Panc1 (cell line): Measurements from ENCODE around the gene LGALSL. TPM values are rescaled to one million over a fixed set of nuclear protein-coding genes. Genes with fewer than 3 reads are reported as not detected.

ENCODE experiments used
- ATAC-seq: fragments of 200-7000 bp; cut with Tn5 transposase; 2 replicates; pipeline ENCODE4 v1.9.1; 2020; ENCODE audit warnings: mild to moderate bottlenecking, moderate library complexity
- BruUV-seq: library from RNA; stranded (reverse); fragments of 400-500 nt; replicated peaks from 2 replicates; lab custom pipeline; 2021; lab: Mats Ljungman, UMichigan
- CTCF ChIA-PET: fragments of 300-600 bp; sonication (Branson Sonifier 250); formaldehyde crosslinking; loops from one replicate; lab custom pipeline; 2022; ENCODE audit warnings: antibody characterized with exemption; lab: Charles Lee
- POLR2A ChIA-PET: fragments of 300-600 bp; sonication (Branson Sonifier 250); formaldehyde crosslinking; loops from one replicate; lab custom pipeline; 2022; ENCODE audit warnings: antibody characterized with exemption; lab: Charles Lee
- DNase-seq: peaks from one replicate; pipeline ENCODE4 v3.0.0-alpha.2; 2010; ENCODE audit warnings: low read depth, low spot score
- H3K27ac ChIP-seq: 2 replicates; pipeline ENCODE4 v1.5.1; 2011; ENCODE audit warnings: mild to moderate bottlenecking, low read length, inconsistent platforms
- H3K27me3 ChIP-seq: fragments of 200-500 bp; sonication (Bioruptor generic); 2 replicates; pipeline ENCODE4 v1.6.0; 2014; ENCODE audit warnings: low read length, inconsistent platforms; ENCODE audit not compliant: control insufficient read depth, insufficient read depth
- H3K36me3 ChIP-seq: fragments of 200-500 bp; sonication (Bioruptor generic); 2 replicates; pipeline ENCODE4 v1.5.1; 2014; ENCODE audit warnings: inconsistent platforms, mild to moderate bottlenecking, low read length, moderate library complexity; ENCODE audit not compliant: control insufficient read depth, insufficient read depth
- H3K4me1 ChIP-seq: 2 replicates; pipeline ENCODE4 v1.5.1; 2011; ENCODE audit warnings: inconsistent platforms, mild to moderate bottlenecking, low read length, moderate library complexity; ENCODE audit not compliant: control insufficient read depth, insufficient read depth
- H3K4me3 ChIP-seq, 2 experiments: 2 replicates each; pipeline ENCODE4 v1.5.1; 2011 to 2012; ENCODE audit warnings: low read depth in 2 of 2, low read length in 2 of 2, mild to moderate bottlenecking in 2 of 2, inconsistent platforms in 1 of 2, moderate library complexity in 1 of 2
- H3K9me3 ChIP-seq: fragments of 200-500 bp; sonication (Bioruptor generic); 2 replicates; pipeline ENCODE4 v1.5.1; 2014; ENCODE audit warnings: low read depth, mild to moderate bottlenecking, inconsistent platforms, low read length, moderate library complexity; ENCODE audit not compliant: control insufficient read depth, insufficient read depth
- POLR2AphosphoS5 ChIP-seq: IDR thresholded peaks from 2 replicates; pipeline ENCODE4 v1.6.1; 2012; ENCODE audit warnings: mild to moderate bottlenecking, low read depth, low read length, moderate library complexity
- SIN3A ChIP-seq: IDR thresholded peaks from 2 replicates; pipeline ENCODE4 v1.6.1; 2012; ENCODE audit warnings: low read depth, mild to moderate bottlenecking, low read length, moderate library complexity, borderline replicate concordance; ENCODE audit not compliant: insufficient read depth
- TCF7L2 ChIP-seq: IDR thresholded peaks from 2 replicates; pipeline ENCODE4 v1.6.1; 2011; ENCODE audit warnings: mild to moderate bottlenecking, low read depth, low read length, inconsistent platforms
- in situ Hi-C: cut with HindIII; loops from 2 replicates; pipeline ENCODE4 v1.10.0; 2016; ENCODE audit warnings: low sequenced_read_pairs, low pct_unique_long_range_greater_than_20kb
- intact Hi-C: fragments of 100-400 bp; cut with micrococcal nuclease; formaldehyde crosslinking; loops from one replicate; pipeline ENCODE4 v1.10.0; 2022; ENCODE audit not compliant: unreplicated experiment
- total RNA-seq: library from RNA; stranded (reverse); gene quantifications from one replicate; pipeline ENCODE4 v1.2.1, GENCODE V29; 2021; ENCODE audit not compliant: unreplicated experiment
- TF ChIP-seq, protein P1 (sequence below): fragments of 450-650 bp; IDR thresholded peaks from 2 replicates; pipeline ENCODE4 v1.5.1; 2017; ENCODE audit warnings: mild to moderate bottlenecking
- TF ChIP-seq, protein P2 (sequence below), 2 experiments: IDR thresholded peaks; 2 replicates each; pipeline ENCODE4 v1.6.1; 2011 to 2012; ENCODE audit warnings: low read depth in 2 of 2, control low read depth in 1 of 2, low read length in 1 of 2, mild to moderate bottlenecking in 1 of 2, moderate library complexity in 1 of 2; ENCODE audit not compliant: insufficient read depth in 1 of 2

The LGALSL gene
- total RNA-seq, 1 experiment from 2014 or later: 5.3 TPM

DNA sequence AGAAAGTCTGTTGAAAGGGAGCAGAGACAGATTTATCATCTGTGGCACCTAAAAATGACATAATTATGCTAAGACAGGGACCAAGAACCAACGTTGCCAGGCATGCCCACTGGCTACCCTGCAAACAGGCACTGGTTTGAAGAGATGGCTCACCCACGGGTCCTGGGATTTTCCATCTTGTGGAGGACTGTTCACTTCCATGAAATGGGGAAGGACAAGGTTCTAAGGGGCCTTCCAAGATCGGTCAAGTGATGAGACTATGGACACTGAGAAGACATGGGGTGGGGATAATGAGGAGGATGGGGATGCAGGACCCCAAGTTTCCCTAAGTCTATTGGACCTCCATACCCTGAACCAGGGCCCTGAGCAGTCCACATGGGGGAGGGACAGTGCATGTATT, 18.9 kb downstream of the LGALSL start:
- Histone ChIP-seq H3K9me3 (no peaks in the 10 kb centered on the region), H3K36me3 (no peaks in the 10 kb centered on the region), H3K27me3 (no peaks in the 10 kb centered on the region; the same call in 1 of the 2 replicates), H3K27ac (no peak overlapping the region), H3K4me3 (no peak overlapping the region), H3K4me1 (no peaks in the 10 kb centered on the region)
- BruUV-seq: no TSS peak
- intact Hi-C loops (no loop called here), in situ Hi-C loops (no loop called here)
- no peak for TF ChIP-seq SIN3A
- TF ChIP-seq POLR2AphosphoS5: no peak
- TF ChIP-seq, protein P1, sequence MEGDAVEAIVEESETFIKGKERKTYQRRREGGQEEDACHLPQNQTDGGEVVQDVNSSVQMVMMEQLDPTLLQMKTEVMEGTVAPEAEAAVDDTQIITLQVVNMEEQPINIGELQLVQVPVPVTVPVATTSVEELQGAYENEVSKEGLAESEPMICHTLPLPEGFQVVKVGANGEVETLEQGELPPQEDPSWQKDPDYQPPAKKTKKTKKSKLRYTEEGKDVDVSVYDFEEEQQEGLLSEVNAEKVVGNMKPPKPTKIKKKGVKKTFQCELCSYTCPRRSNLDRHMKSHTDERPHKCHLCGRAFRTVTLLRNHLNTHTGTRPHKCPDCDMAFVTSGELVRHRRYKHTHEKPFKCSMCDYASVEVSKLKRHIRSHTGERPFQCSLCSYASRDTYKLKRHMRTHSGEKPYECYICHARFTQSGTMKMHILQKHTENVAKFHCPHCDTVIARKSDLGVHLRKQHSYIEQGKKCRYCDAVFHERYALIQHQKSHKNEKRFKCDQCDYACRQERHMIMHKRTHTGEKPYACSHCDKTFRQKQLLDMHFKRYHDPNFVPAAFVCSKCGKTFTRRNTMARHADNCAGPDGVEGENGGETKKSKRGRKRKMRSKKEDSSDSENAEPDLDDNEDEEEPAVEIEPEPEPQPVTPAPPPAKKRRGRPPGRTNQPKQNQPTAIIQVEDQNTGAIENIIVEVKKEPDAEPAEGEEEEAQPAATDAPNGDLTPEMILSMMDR: no peak
- no peak for ATAC-seq
- CTCF ChIA-PET: no interaction called here
- POLR2A ChIA-PET: no interaction called here
- DNase-seq: no peak

DNA sequence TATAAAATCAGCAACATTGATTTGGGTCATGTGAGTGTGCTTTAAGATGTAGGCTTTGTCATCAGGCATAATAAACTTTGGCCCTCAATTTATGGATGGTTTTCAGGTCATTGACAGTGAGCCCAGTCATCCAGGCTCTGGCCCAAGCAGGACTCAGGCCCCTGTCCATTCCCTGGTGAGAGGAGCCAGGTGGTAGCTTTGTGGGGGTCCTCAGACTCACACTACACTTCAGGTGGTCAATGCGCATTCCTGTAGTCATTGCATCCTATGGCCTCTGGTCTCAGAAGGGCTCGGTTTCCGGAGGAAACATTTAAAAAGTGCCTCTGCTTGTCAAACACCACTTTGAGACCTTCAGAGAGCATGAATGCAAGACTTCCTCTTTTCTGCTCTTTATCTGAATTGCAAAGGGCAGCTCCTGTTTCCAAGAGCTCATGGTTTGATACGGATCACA, 20.2 kb downstream of the LGALSL start:
- no peaks in the 10 kb centered on the region for H3K36me3 ChIP-seq
- ATAC-seq (no peak), DNase-seq (no peak)
- no peaks in the 10 kb centered on the region for H3K9me3 ChIP-seq
- no peaks in the 10 kb centered on the region; the same call in 1 of the 2 replicates for H3K27me3 ChIP-seq
- no peak overlapping the region for H3K4me3 ChIP-seq
- intact Hi-C loops: no loop called here
- in situ Hi-C loops: no loop called here
- ChIA-PET POLR2A (no interaction called here), CTCF (no interaction called here)
- H3K4me1 ChIP-seq: no peaks in the 10 kb centered on the region
- no TSS peak for BruUV-seq
- no peak overlapping the region for H3K27ac ChIP-seq
- TF ChIP-seq TCF7L2 (no peak), POLR2AphosphoS5 (no peak), SIN3A (no peak)
- TF ChIP-seq, protein P2, sequence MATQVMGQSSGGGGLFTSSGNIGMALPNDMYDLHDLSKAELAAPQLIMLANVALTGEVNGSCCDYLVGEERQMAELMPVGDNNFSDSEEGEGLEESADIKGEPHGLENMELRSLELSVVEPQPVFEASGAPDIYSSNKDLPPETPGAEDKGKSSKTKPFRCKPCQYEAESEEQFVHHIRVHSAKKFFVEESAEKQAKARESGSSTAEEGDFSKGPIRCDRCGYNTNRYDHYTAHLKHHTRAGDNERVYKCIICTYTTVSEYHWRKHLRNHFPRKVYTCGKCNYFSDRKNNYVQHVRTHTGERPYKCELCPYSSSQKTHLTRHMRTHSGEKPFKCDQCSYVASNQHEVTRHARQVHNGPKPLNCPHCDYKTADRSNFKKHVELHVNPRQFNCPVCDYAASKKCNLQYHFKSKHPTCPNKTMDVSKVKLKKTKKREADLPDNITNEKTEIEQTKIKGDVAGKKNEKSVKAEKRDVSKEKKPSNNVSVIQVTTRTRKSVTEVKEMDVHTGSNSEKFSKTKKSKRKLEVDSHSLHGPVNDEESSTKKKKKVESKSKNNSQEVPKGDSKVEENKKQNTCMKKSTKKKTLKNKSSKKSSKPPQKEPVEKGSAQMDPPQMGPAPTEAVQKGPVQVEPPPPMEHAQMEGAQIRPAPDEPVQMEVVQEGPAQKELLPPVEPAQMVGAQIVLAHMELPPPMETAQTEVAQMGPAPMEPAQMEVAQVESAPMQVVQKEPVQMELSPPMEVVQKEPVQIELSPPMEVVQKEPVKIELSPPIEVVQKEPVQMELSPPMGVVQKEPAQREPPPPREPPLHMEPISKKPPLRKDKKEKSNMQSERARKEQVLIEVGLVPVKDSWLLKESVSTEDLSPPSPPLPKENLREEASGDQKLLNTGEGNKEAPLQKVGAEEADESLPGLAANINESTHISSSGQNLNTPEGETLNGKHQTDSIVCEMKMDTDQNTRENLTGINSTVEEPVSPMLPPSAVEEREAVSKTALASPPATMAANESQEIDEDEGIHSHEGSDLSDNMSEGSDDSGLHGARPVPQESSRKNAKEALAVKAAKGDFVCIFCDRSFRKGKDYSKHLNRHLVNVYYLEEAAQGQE (IDR thresholded peaks at IDR 0.05; ENCODE audit: insufficient read depth in 1 of 2, low read depth in 2 of 2, low read length in 1 of 2): no peak
- TF ChIP-seq, protein P1: no peak
